ENCODE data around the gene FAIM2.

DNA sequence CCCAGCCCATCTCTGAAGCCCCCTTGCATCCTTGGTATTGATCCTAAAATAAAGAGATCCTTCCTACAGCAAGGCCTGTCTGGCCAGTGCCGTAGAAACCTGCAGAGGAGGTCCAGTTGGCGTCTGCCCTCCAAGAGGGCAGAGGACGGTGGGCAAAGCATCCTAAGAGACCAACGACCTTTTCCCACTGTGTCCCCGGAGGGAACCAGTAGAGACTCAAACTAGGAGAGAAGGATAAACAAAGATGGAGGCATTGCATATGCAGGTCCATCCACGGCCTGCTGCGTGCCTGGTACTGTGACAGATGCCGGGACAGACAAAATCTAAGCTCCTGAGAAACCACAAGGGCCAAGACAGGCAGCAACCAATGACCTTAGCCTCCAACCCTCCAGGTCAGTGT, 79.3 kb downstream of the FAIM2 start:
- TF ChIP-seq EZH2 (IDR thresholded peaks at IDR 0.05; ENCODE audit: insufficient read depth, poor library complexity, severe bottlenecking) (no peak), EZH2phosphoT487 (IDR thresholded peaks at IDR 0.05; ENCODE audit: insufficient read depth, low read depth) (no peak)

Measured in GM23248 (cell line).